ENCODE measurements around the gene EVA1C. TPM values are rescaled to one million over a fixed set of nuclear protein-coding genes. Genes with fewer than 3 reads are reported as not detected.
"Not testable (repeated sequence)": the region's sequence is repeated elsewhere in the genome, so short reads cannot be mapped to it uniquely, and the experiment has no call there.

Gene EVA1C
- polyA plus RNA-seq, 1 donor = 2.4 TPM

- DNase-seq = not testable (repeated sequence)
Observed at GRCh38 chr21:32390537-32391224, 21.8 kb upstream of the EVA1C start.

DNA sequence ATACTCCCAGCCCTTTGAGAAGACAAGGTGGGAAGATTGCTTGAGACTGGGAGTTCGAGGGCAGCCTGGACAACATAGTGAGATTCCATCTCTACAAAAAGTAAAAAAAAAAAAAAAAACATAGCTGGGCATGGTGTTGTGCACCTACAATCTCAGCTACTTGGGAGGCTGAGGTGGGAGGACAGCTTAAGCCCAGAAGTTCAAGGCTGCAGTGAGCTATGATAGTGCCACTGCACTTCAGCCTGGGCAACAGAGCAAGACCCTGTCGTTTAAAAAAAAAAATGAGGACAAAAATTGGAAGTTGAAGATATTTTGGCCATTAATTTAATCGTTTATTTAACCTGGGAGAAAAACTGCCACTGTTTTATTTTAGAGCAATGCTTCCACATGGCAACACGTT is 20.8 kb upstream of the EVA1C start:
- DNase-seq = no peak

DNA sequence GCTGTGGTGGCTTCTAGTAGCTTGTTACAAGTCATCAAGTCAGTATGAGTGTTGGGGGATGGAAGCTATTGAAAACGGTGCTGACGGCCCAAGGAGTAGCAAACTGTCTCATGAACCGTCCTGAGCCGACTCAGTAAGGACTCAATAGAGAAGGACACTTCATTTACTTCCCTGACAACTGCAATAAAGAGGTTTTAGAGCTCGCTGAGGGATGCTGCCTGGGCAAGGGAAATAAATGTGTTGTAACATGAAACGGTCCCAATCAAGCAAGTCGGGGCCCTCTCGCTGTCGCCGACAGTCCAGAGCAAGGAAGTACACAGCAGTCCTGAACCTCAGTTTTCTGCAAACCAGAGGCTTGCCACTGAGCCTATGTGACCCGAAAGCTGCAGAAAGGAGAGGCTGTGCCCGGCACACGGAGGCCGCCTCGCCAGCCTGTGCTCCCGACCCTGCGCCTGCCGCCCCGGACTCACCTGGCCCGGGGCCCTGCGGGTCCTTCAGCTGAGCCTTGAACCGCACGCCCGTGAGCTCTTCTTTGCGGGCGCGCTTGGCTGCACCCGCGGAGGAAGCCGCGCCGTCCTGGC is 20.1 kb upstream of the EVA1C start:
- DNase-seq = no peak

DNA sequence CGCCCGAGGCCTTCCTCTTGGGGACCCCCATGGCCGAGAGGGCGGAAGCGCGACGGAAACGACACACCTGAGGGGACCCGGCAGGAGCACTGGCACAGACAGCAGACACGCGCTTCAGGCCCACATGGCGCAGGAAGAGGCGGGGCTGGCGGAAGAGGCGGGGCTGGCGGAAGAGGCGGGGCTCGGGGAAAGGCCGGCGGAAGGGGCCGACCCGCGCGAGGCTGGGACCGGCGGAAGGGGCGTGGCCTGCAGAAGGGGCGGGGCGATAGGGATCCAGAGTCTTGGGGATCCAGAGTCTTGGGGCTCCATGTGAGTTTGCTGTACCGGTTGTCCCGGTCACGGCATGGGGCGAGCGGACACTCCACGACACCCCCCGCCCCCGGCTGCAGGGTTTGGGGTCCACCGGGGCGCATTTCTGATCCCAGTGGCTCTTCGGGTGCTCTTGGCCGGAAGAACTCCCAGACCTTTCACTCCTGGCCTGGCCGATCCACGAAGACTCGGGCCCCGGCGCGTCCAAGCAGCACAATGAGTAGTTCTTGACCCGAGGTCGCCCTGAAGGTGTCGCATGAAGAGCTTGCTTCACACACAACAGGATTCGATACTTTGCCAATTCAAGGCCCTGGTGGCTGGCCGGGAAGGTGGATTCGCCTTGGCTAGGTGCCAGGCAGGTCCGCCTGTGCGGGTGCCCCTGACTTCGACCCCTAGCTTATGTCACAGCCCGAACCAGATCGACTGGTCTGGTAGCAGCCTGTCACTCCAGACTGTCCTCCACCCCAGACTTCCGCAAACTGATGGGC is 19.4 kb upstream of the EVA1C start, which contains the start of gene URB1:
Gene URB1, minus strand, starts transcription at position 133 of the 797 bp plus-strand sequence. Its CDS starts 102 bp downstream, at position 31.
- peak; percentile 83 for DNase-seq

- no peak for DNase-seq
Observed at GRCh38 chr21:32393677-32394001, 18.9 kb upstream of the EVA1C start.

DNA sequence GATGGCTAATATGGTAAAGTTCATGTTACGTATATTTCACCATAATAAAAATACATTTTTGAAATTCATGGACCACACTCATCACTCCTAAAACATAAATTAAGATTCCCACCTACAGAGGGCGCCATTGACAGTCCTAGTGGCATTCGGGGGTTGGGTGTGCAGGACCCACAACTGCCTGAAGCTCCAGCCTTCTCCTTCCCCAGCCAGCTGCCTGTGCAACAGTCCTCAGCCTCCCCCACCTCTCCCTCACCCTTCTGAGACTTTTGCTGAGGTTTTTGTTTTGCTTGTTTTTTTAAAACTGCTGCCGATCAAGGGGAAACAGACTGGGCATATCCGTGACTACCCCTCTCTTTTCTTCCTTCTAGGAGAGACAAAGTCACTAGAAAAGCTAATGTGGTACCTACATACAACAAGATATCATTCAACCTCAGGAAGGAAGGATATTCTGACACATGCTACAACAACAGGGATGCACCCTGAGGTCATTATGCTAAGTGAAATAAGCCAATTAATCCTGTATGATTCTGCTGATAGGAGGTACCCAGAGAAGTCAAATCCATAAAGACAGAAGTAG is 9.2 kb upstream of the EVA1C start:
- DNase-seq = peak; percentile 85

DNA sequence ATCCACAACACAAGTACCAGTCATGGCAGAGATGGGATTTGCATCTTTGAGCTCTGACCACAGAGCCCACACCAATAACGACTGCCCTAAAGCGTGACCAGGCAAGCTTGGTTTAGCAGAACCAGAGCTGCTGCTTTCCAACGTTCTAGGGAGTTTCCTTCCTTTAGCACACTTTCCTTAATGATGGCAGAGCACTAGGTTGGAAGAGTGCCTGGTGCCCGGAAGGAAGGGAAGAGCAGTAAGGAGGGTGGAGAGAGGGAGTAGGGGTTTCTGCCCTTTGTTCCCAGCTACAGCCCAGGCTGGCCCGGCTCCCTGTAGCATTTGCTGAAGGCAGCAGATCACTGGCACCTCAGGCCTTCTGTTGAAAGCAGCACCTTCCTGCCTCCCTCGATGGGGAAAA is 6.1 kb upstream of the EVA1C start:
- DNase-seq = no peak

GRCh38 chr21:32410291-32410690 is 2.2 kb upstream of the EVA1C start:
- no peak for DNase-seq

DNA sequence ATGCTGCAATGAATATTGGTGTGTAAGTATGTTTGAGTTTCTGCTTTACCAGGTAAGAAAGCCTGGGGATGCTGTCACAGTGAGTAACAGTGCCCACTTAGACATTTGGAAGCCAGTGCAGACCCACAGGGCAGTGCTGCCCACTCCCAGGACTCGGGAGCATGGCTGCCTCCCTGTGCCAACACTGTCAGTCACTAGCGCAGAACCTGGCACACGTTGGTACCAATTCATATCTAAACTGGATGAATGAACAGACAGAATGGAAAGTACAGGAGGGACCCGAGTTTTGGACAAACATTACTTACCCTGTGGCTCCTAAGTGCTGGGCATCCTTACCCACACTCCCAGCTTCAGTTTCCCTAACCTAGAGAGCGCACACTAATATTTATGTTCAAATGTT is 1.6 kb upstream of the EVA1C start:
- DNase-seq = no peak

- DNase-seq = no peak
Observed at GRCh38 chr21:32411350-32412161, 950 bp upstream of the EVA1C start.

GRCh38 chr21:32413015-32413504 is 554 bp downstream of the EVA1C start:
- DNase-seq = no peak

- DNase-seq = no peak
Observed at GRCh38 chr21:32413697-32414578, 1.4 kb downstream of the EVA1C start.

- DNase-seq = no peak
Observed at GRCh38 chr21:32414579-32415358, 2.3 kb downstream of the EVA1C start.

DNA sequence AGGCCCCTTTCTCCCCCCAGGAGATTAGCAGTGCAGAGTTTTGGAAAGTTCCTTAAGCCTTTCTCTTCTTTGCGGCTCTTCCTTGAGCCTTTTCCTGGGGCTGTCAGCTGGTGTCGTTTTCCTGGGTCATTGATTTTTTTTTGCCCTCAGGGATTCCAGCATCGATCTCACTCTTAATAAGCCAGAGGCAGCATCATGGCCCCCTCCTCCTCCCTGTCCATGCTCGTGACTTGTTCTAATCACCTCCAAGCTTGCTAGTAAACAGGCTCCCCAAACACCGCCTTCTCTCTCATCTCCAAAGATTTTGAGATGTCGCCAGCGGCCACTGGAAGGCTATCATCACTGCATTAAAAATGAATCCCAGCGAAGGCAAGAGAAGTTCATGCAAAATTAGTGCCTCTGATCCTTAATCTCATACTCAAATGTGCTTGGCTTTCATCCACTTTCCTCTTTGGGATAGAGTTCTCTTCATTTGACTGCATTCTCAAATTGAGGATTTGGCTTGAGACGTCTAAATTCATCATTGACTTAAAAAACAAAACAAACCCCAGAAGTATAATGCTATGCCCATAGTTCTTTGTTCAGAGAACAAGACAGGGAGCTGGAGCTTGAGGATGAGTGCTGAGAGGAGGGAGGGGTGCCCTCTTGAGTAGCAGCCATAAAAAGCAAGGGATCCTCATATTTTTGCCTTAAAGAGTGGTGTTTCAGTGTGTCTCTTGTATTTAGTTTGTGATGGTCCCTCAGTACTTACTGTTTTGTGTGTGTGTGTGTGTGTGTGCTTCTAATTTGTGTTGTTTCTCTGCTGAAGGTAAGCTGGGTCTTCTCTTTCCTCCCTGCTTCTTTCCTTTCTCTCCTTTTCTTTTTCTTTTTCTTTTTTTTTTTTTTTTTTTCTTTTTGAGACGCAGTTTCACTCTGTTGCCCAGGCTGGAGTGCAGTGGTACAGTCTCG is 3.2 kb downstream of the EVA1C start:
- DNase-seq = no peak

DNA sequence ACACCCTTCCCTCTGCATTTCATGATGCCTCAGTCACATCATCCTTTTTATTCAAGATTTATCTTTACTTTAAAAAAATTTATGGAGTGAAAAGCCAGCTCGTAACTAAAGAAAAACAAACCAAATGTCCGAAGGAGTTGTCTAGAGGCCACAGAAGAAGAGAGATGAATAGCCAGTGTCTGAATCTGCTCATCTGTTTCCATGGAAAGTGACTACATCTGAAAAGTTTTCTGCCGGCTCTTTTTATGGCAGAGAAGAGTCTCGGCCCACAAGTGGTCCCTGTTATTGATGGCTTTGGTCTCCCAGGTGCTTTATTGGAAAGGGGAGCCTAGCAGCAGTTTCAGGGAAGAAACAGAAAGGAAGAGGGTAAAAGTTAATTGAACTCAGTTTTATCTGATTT is 5.6 kb downstream of the EVA1C start:
- no peak for DNase-seq

- no peak for DNase-seq
Observed at GRCh38 chr21:32422064-32422463, 9.6 kb downstream of the EVA1C start.

DNA sequence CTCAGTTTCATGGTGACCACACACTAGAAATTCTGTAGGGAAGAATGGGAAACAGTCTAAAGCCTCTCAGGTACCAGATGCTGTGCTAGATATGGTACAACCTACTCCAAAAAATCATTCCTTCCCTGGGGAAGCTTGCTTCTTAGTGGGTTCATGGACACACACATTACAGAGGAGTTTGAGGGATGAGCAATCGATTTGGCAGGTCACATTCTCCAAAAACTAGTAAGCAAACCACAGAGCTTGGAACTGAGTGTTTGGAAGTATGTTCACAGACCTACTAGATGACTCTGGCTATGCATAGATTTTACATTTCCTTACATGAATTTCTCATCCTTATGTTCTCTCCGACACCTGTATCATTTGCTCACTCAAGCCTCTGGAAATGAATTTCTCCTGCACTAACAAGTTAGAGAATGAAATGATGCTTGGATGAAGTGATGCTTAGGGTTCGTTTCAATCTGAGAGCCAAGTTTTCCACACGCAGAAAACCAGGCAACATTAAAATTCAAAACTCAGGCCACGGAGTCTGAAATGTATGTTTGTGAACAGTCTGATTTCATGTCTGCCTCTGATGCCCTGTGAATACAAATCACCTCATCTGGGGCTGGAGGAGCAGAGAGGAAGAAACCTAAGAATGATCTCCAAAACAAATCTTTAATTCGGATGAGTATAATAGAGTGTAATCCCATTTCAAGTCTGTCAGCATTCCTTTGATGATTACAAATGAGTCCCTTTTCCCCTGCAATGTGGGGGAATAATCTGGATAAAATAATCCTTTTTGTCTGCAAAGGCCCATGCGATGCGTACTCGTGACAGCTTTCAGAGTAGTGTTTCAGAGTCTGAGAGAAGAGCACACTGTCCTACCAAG is 11.0 kb downstream of the EVA1C start:
- no peak for DNase-seq

GRCh38 chr21:32424191-32424535 is 11.7 kb downstream of the EVA1C start:
- no peak for DNase-seq
